GM13976 (cell line): ENCODE measurements around the gene ZC3H18.

Experiments
- DNase-seq: peaks from one replicate; pipeline ENCODE4 v3.0.0; 2012; ENCODE audit warnings: low spot score
- CTCF ChIP-seq: IDR thresholded peaks from 2 replicates; pipeline ENCODE4 v1.5.1; 2012; ENCODE audit warnings: borderline replicate concordance, mild to moderate bottlenecking; ENCODE audit not compliant: insufficient read depth; ENCODE audit errors: extremely low read depth, missing control alignments, control extremely low read depth
- in situ Hi-C: fragments of 300-500 bp; cut with MboI; formaldehyde crosslinking; loops from one replicate; pipeline ENCODE4 v1.12.0; 2022; ENCODE audit warnings: low sequenced_read_pairs, mixed read lengths, inconsistent platforms; ENCODE audit not compliant: unreplicated experiment

ZC3H18 gene

GRCh38 chr16:88580371-88580770, 10.2 kb downstream of the ZC3H18 start:
- no peak for TF ChIP-seq CTCF
- DNase-seq: no peak
- in situ Hi-C loops: no loop called here

- TF ChIP-seq CTCF: no peak
- in situ Hi-C loops: no loop called here
- DNase-seq: no peak
Observed at GRCh38 chr16:88581033-88581432, 10.8 kb downstream of the ZC3H18 start.

DNA sequence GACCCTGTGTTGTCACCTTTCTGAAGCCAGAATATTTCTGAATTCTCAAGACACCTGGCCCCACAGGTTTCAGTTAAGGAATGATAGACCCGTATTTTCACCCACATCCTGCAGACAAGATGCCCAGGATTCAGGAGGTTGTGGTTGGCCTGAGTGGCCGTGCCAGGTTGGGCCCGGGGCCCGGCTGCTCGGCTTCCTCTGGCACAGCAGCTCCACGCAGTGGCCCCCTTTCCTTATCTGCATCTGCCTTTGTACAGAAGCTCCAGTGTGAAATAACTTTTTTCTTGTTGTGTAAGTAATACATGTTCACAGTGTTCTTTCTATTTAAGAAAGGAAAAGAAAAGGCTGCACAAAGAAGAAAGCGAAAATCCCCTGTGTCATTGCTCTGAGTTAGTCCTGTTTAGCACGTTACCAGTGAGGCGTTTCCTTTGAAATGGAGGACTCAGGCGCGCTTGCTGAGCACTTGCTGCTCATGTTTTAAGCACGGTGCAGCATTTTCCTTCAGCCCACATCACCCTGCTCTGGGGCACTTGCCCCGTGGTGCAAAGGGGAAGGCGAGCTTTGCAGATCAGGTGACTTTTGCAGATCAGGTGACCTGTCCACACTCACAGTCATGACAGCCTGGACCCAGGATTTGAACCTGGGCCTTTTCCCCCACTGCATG, 12.8 kb downstream of the ZC3H18 start:
- TF ChIP-seq CTCF: no peak
- no peak for DNase-seq
- in situ Hi-C loops: no loop called here

DNA sequence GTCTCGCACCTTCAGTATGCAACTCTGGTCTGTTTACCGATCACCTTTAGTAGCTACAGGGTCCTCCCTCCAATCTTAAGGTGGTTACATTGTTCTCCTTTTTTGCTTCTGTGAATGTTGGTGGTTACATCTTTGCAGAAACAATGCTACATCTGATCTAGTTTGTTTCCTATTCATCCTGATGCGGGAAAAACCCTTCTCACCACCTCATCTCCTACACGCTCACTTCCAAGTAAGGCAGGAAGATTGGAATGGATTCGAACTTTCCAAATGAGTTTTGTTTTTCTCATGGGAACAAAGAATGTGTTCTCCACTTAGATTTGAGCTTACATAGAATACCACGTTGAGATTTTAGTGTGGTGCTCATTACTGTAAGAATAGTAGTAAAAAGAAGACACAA, 14.5 kb downstream of the ZC3H18 start:
- no peak for DNase-seq
- in situ Hi-C loops: no loop called here
- no peak for TF ChIP-seq CTCF

DNA sequence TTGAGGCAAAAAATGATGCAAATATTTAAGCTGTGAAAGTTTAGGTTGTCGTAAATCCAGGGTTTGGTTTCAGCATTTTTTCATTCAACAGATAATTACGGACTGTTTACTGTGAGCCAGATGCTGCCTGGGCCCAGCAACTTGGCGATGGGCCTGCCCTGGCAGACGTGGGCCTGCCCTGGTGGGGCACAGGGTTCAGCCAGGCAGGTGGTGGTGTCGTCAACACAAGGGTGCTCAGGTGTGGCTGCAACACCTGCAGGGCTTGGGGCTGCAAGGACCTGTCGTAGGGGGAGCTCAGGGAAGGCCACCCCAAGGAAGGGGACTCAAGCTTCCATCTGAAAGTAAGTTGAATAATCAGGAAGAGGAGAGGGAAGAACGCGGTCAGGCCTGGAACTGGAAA, 15.1 kb downstream of the ZC3H18 start:
- no peak for TF ChIP-seq CTCF
- no peak for DNase-seq
- in situ Hi-C loops: no loop called here

DNA sequence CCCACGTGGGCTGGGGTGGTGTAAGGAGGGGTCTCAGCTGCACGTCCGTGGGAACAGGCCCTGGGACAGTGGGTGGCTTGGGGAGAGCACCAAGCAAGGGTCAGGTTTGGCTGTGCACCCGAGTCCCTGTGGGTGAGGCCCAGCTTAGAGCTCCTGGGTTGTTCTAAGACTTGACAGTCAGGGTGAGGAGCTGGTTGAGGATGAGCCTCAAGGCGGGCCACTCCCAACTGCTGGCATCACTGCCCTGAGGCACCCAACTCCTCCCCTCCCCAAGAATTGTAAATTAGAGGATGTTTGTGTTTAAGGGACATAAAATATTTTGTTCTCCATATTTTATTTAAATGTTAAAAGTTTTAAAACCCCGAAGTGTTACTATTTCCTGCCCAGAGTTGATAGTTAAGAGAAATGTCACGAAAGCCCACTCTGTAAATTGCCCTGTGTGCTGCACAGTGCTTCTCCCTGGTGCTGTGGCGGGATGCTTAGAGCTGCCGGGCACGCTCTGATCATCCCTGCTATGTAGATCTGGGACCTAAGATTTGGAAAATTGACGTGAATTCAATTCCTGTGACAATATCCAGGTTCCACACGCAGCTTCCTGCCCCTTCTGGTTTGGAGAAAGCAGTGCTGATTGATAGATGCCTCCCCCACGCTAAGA, 15.9 kb downstream of the ZC3H18 start:
- TF ChIP-seq CTCF: no peak
- in situ Hi-C loops: no loop called here
- no peak for DNase-seq
